SIG-M5 treated with dmso at 0.1 percent for 504 hours (cell line): ENCODE results near the gene PDZD4.

ENCODE experiments used
- DNase-seq: peaks from one replicate; lab custom pipeline; 2025; ENCODE audit not compliant: unreplicated experiment; lab: John Stamatoyannopoulos, UW

The PDZD4 gene

DNA sequence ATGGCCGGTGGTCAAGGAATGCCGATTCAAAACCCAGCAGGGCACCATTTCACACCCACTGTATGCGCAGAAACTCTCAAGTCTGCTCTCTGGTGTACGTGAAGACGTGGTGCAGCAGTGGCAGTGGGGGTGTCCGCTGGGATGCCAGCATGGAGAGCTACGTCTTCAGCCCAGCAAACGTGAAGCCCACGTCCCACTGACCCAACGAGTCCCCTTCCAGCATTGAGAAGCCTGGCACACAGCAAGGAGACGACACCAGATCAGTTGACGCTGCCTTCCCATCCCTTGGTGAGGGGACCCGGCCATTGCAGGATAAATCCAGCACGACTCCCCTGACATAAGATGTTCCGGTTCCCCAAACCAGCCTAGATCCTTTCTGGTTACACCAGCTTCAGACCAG, 68.5 kb downstream of the PDZD4 start:
- no peak for DNase-seq

DNA sequence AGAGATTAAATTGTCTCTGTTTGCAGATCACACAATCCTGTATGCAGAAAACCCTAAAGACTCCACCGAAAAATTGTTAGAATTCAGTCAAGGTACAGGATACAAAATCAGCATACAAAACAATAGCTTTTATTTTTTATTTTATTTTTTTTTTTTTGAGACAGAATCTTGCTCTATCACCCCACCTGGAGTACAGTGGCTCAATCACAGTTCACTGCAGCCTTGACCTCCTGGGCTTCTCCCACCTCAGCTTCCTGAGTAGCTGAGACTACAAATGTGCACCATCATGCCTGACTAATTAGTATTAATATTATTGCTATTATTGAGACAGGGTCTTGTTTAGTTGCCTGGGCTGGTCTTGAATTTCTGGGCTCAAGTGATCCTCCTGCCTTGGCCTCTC, 75.2 kb downstream of the PDZD4 start:
- no peak for DNase-seq
